C4-2B (cell line): ENCODE results near the gene AGBL1.

Experiments used
- CTCF ChIP-seq: fragments of 450-650 bp; conservative IDR thresholded peaks from 2 replicates; pipeline ENCODE4 v1.5.1; 2017; ENCODE audit warnings: mild to moderate bottlenecking
- ZFX ChIP-seq: fragments of 450-650 bp; IDR thresholded peaks from 2 replicates; pipeline ENCODE4 v1.6.1; 2017

GRCh38 chr15:86199467-86200145 lies 119.9 kb downstream of the AGBL1 start:
- TF ChIP-seq CTCF (no peak), ZFX (no peak)
